HEK293 (cell line): Measurements from ENCODE around the gene ETHE1.

Experiments
- HOXA7 ChIP-seq: sonication (generic); formaldehyde crosslinking; IDR thresholded peaks from 2 replicates; pipeline ENCODE4 v1.8.1; 2022; ENCODE audit warnings: missing genetic modification reagents, borderline replicate concordance
- PRDM1 ChIP-seq: fragments of 450-650 bp; formaldehyde crosslinking; IDR thresholded peaks from 2 replicates; pipeline ENCODE4; 2016; ENCODE audit warnings: missing biosample characterization, missing genetic modification characterization
- SP3 ChIP-seq: fragments of 450-650 bp; formaldehyde crosslinking; IDR thresholded peaks from 2 replicates; pipeline ENCODE4 v1.5.1; 2016; ENCODE audit warnings: missing biosample characterization, missing genetic modification characterization
- ZNF2 ChIP-seq: fragments of 450-650 bp; formaldehyde crosslinking; IDR thresholded peaks from 2 replicates; pipeline ENCODE4 v1.5.1; 2016; ENCODE audit warnings: missing biosample characterization, missing genetic modification characterization
- ZNF350 ChIP-seq: fragments of 450-650 bp; formaldehyde crosslinking; IDR thresholded peaks from 2 replicates; pipeline ENCODE4 v1.5.0; 2017; ENCODE audit warnings: missing biosample characterization, mild to moderate bottlenecking, missing genetic modification characterization
- TF ChIP-seq, protein P1 (sequence below): fragments of 450-650 bp; formaldehyde crosslinking; IDR thresholded peaks from 2 replicates; pipeline ENCODE4 v1.5.1; 2016; ENCODE audit warnings: missing biosample characterization, missing genetic modification characterization
- TF ChIP-seq, protein P2 (sequence below): fragments of 450-650 bp; formaldehyde crosslinking; IDR thresholded peaks from 2 replicates; pipeline ENCODE4 v1.5.1; 2016; ENCODE audit warnings: missing biosample characterization, missing genetic modification characterization
- TF ChIP-seq, protein P3 (sequence below): sonication (generic); formaldehyde crosslinking; IDR thresholded peaks from 2 replicates; pipeline ENCODE4 v1.8.1; 2022; ENCODE audit warnings: mild to moderate bottlenecking, moderate library complexity, missing genetic modification reagents

DNA sequence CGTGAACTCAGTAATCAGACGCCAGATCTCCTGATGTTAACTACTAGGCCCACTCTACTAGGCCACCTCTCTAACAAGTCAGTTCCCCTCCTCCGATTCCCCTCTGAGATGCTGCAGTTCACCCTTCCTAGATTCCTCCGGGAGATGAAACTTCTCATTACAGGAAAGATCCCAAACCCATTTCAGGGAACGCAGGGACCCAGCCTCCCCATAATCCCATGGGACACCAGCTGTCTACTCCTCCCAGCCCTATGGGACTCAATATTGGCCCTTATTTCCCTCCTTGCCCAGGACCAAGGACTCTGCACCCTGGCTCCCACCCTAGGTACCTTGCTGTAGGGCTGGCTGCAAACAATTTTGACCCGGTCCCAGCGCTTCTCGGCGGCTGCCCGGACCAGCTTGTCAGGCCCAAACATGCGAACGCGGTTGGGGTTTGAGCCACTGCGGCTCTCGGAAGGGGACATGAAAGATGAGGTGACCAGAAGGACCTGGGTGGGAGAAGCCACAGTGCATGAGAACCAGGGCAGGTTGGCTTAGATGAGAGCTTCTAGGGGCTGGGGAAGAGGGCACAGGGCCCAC is 27.4 kb upstream of the ETHE1 start:
- TF ChIP-seq HOXA7 (no peak), ZNF350 (tag by site-specific recombination) (no peak), SP3 (tag by site-specific recombination) (no peak), PRDM1 (no peak), ZNF2 (no peak)
- TF ChIP-seq, protein P1, sequence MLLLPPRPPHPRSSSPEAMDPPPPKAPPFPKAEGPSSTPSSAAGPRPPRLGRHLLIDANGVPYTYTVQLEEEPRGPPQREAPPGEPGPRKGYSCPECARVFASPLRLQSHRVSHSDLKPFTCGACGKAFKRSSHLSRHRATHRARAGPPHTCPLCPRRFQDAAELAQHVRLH (tag by site-specific recombination), result no peak
- TF ChIP-seq, protein P2, sequence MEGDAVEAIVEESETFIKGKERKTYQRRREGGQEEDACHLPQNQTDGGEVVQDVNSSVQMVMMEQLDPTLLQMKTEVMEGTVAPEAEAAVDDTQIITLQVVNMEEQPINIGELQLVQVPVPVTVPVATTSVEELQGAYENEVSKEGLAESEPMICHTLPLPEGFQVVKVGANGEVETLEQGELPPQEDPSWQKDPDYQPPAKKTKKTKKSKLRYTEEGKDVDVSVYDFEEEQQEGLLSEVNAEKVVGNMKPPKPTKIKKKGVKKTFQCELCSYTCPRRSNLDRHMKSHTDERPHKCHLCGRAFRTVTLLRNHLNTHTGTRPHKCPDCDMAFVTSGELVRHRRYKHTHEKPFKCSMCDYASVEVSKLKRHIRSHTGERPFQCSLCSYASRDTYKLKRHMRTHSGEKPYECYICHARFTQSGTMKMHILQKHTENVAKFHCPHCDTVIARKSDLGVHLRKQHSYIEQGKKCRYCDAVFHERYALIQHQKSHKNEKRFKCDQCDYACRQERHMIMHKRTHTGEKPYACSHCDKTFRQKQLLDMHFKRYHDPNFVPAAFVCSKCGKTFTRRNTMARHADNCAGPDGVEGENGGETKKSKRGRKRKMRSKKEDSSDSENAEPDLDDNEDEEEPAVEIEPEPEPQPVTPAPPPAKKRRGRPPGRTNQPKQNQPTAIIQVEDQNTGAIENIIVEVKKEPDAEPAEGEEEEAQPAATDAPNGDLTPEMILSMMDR (tag by site-specific recombination), result no peak
- TF ChIP-seq, protein P3, sequence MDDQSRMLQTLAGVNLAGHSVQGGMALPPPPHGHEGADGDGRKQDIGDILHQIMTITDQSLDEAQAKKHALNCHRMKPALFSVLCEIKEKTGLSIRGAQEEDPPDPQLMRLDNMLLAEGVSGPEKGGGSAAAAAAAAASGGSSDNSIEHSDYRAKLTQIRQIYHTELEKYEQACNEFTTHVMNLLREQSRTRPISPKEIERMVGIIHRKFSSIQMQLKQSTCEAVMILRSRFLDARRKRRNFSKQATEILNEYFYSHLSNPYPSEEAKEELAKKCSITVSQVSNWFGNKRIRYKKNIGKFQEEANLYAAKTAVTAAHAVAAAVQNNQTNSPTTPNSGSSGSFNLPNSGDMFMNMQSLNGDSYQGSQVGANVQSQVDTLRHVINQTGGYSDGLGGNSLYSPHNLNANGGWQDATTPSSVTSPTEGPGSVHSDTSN (CRISPR knock-in tag), result no peak
